Activated naive CD4-positive, alpha-beta T cell treated with Interleukin-2 at 50 U/mL for 16 hours (primary cell): ENCODE results near the gene SNW1.
"Not testable (repeated sequence)": the region's sequence is repeated elsewhere in the genome, so short reads cannot be mapped to it uniquely, and the experiment has no call there.

ENCODE experiments used
- DNase-seq: peaks from one replicate; pipeline ENCODE4 v3.0.0-alpha.2; 2020

The SNW1 gene

GRCh38 chr14:77760381-77761204 lies at the start of gene SNW1:
TSS of gene SNW1 (minus strand) at chr14:77761156. CDS start at chr14:77761127, 29 bp downstream.
- peak; percentile 92 for DNase-seq

GRCh38 chr14:77809011-77809410 lies 48.1 kb upstream of the SNW1 start:
- no peak for DNase-seq

- no peak for DNase-seq
Observed at GRCh38 chr14:77808250-77808649, 47.3 kb upstream of the SNW1 start.

- DNase-seq = no peak
Observed at GRCh38 chr14:77805706-77806105, 44.8 kb upstream of the SNW1 start.

GRCh38 chr14:77804592-77804991 lies 43.6 kb upstream of the SNW1 start:
- DNase-seq = peak; percentile 11

- DNase-seq = no peak
Observed at GRCh38 chr14:77800814-77801213, 39.9 kb upstream of the SNW1 start.

GRCh38 chr14:77799863-77800730 lies 39.1 kb upstream of the SNW1 start, which contains the start of gene ADCK1:
TSS of gene ADCK1 (plus strand) at chr14:77800109. CDS start at chr14:77818979, 18,870 bp downstream.
- DNase-seq = peak; percentile 86

GRCh38 chr14:77799456-77799855 lies 38.5 kb upstream of the SNW1 start:
- not testable (repeated sequence) for DNase-seq

GRCh38 chr14:77794357-77794756 lies 33.4 kb upstream of the SNW1 start:
- no peak for DNase-seq

GRCh38 chr14:77793255-77793654 lies 32.3 kb upstream of the SNW1 start:
- DNase-seq = not testable (repeated sequence)

GRCh38 chr14:77791225-77791600 lies 30.3 kb upstream of the SNW1 start:
- no peak for DNase-seq

GRCh38 chr14:77790566-77791224 lies 29.7 kb upstream of the SNW1 start:
- DNase-seq = no peak

- DNase-seq = no peak
Observed at GRCh38 chr14:77786148-77786547, 25.2 kb upstream of the SNW1 start.

GRCh38 chr14:77782202-77782601 lies 21.2 kb upstream of the SNW1 start:
- no peak for DNase-seq

GRCh38 chr14:77773966-77774365 lies 13.0 kb upstream of the SNW1 start:
- DNase-seq = not testable (repeated sequence)

GRCh38 chr14:77768442-77769069 lies 7.6 kb upstream of the SNW1 start:
- not testable (repeated sequence) for DNase-seq

- DNase-seq = no peak
Observed at GRCh38 chr14:77763978-77764377, 3.0 kb upstream of the SNW1 start.

- no peak for DNase-seq
Observed at GRCh38 chr14:77763316-77763715, 2.4 kb upstream of the SNW1 start.

- DNase-seq = no peak
Observed at GRCh38 chr14:77761205-77761931, 412 bp upstream of the SNW1 start.

GRCh38 chr14:77752799-77753516 lies 8.0 kb downstream of the SNW1 start:
- DNase-seq = no peak

- no peak for DNase-seq
Observed at GRCh38 chr14:77752266-77752665, 8.7 kb downstream of the SNW1 start.
